Measurements from ENCODE around the gene SLC27A4. TPM values are rescaled to one million over a fixed set of nuclear protein-coding genes. Genes with fewer than 3 reads are reported as not detected.

SLC27A4 gene
- total RNA-seq, 4 donors from 2014 or later = 14.3 to 34.3 (median 20.4) TPM

DNA sequence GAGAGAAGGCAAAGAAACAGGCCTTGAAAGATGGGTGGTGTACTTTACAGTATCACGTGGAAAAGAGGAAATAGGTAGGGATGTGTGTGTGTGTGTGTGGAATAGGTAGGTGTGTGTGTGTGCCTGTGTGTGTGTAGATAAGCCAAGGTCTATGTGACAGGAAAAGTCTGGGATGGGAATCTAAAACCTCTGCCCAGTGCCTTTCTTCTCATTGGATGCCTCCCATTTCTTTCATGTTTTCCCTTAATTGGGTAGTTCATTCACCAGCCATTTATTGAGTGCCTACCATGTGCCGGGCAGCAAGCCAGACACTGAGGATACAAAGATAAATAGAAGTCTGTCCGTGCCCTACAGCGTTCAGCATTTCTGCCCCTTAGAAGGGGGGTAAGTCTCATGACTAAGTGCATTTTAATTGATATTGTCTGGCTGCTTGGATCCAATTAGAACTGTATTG, 31.9 kb downstream of the SLC27A4 start:
- TF ChIP-seq, protein P1, sequence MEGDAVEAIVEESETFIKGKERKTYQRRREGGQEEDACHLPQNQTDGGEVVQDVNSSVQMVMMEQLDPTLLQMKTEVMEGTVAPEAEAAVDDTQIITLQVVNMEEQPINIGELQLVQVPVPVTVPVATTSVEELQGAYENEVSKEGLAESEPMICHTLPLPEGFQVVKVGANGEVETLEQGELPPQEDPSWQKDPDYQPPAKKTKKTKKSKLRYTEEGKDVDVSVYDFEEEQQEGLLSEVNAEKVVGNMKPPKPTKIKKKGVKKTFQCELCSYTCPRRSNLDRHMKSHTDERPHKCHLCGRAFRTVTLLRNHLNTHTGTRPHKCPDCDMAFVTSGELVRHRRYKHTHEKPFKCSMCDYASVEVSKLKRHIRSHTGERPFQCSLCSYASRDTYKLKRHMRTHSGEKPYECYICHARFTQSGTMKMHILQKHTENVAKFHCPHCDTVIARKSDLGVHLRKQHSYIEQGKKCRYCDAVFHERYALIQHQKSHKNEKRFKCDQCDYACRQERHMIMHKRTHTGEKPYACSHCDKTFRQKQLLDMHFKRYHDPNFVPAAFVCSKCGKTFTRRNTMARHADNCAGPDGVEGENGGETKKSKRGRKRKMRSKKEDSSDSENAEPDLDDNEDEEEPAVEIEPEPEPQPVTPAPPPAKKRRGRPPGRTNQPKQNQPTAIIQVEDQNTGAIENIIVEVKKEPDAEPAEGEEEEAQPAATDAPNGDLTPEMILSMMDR (IDR thresholded peaks at IDR 0.05) = no peak
- Histone ChIP-seq H3K27ac (peak overlapping the region in 3 of 4 donors; percentile 23 to 94 (median 90)), H3K36me3 (peaks cover 0 to 29% of the 10 kb centered on the region in 2 donors), H3K9me3 (no peaks in the 10 kb centered on the region), H3K4me3 (peak overlapping the region; percentile 58 to 83), H3K27me3 (no peaks in the 10 kb centered on the region), H3K4me1 (peaks cover 3 to 50% (median 14%) of the 10 kb centered on the region in 3 donors)
- 24 to 55% methylated on average over 1 to 4 of the region's 4 CpGs for WGBS, 2 donors (ENCODE audit: low coverage in 1 of 2)
- ATAC-seq = no peak

DNA sequence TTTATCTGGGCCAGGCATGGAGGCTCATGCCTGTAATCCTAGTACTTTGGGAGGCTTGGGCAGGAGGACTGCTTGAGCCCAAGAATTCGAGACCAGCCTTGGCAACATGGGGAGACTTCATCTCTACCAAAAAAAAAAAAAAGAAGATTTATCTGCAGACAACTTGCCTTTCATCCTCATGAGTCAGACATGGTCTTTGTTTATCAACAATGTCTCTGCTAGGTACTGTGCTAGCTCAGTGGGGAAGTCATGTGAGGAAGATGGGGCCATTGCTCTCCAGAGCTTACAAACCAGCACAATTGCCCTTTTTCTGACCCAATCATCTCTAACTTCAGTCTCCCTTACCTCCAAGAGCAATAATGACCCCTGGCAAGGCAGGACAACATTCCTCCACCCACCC, 32.5 kb downstream of the SLC27A4 start:
- H3K36me3 ChIP-seq = peaks cover 0 to 33% of the 10 kb centered on the region in 2 donors
- TF ChIP-seq, protein P1 (IDR thresholded peaks at IDR 0.05) = no peak
- no peak for TF ChIP-seq POLR2AphosphoS5 (IDR thresholded peaks at IDR 0.05)
- no peak for TF ChIP-seq POLR2A (IDR thresholded peaks at IDR 0.05)
- no peak for TF ChIP-seq EP300 (IDR thresholded peaks at IDR 0.05)
- H3K4me1 ChIP-seq = peaks cover 3 to 50% (median 14%) of the 10 kb centered on the region in 3 donors
- WGBS, 2 donors (ENCODE audit: low coverage in 1 of 2) = 80% methylated on average over 1 of the region's 1 CpG; no CpG with 5 or more reads in 1 of the 2 donors
- H3K4me3 ChIP-seq = no peak overlapping the region
- H3K9me3 ChIP-seq = no peaks in the 10 kb centered on the region
- no peaks in the 10 kb centered on the region for H3K27me3 ChIP-seq
- peak overlapping the region in 1 of 4 donors; percentile 23 for H3K27ac ChIP-seq
- ATAC-seq = no peak

DNA sequence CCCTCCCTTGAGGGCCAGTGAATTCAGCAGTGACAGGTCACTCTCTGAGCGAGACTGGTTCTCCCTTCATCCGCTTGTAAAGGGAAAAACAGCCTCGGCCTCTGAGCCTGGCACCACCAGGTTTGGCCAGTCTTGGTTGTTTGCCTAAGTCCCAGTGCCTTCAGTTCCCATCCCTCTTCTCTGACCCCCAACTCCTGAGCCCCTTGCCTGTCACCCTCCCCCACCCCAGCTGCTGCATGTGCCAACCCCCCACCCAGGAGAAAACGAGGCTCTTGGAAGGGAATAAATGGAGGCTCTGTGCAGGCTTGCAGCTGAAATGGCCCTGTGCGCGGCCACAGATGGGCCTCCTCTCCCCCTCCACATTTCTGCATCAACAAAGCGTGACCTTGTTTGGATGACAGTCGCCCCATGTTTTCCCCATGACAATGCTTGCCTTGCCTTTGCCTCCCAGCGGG, 33.9 kb downstream of the SLC27A4 start:
- Histone ChIP-seq H3K27me3 (no peaks in the 10 kb centered on the region), H3K27ac (no peak overlapping the region), H3K4me3 (no peak overlapping the region), H3K36me3 (peaks cover 0 to 48% of the 10 kb centered on the region in 2 donors), H3K9me3 (no peaks in the 10 kb centered on the region), H3K4me1 (peaks cover 3 to 50% (median 14%) of the 10 kb centered on the region in 3 donors)
- ATAC-seq = no peak
- WGBS, 2 donors (ENCODE audit: low coverage in 1 of 2) = 80 to 82% methylated on average over 3 to 6 of the region's 9 CpGs
- TF ChIP-seq, protein P1 (IDR thresholded peaks at IDR 0.05) = no peak
- TF ChIP-seq POLR2AphosphoS5 (IDR thresholded peaks at IDR 0.05) (no peak), POLR2A (IDR thresholded peaks at IDR 0.05) (no peak), EP300 (IDR thresholded peaks at IDR 0.05) (no peak)

DNA sequence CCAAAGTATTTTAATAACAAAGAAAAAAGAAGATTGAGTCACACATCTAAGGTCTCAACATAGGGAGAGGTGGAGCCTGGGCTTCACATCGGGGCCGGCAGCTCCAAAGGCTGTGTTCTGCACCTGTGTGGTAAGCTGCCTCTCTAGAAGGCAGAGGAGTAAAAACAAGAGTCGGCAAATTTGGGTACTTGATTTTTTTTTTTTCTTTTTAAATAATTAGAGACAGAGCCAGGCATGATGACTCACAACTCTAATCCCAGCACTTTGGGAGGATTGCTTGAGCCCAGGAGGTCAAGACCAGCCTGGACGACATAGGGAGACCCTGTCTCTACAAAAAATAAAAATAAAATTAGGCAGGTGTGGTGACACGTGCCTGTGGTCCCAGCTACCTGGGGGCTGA, 35.5 kb downstream of the SLC27A4 start:
- Histone ChIP-seq H3K27ac (no peak overlapping the region), H3K27me3 (no peaks in the 10 kb centered on the region), H3K9me3 (no peaks in the 10 kb centered on the region), H3K4me3 (no peak overlapping the region), H3K36me3 (peaks cover 0 to 64% of the 10 kb centered on the region in 2 donors), H3K4me1 (peaks cover 3 to 41% (median 10%) of the 10 kb centered on the region in 3 donors)
- 52 to 80% methylated on average over 1 to 4 of the region's 5 CpGs for WGBS, 2 donors (ENCODE audit: low coverage in 1 of 2)
- TF ChIP-seq POLR2AphosphoS5 (IDR thresholded peaks at IDR 0.05) (no peak), EP300 (IDR thresholded peaks at IDR 0.05) (no peak), POLR2A (IDR thresholded peaks at IDR 0.05) (no peak)
- TF ChIP-seq, protein P1 (IDR thresholded peaks at IDR 0.05) = no peak
- ATAC-seq = no peak

DNA sequence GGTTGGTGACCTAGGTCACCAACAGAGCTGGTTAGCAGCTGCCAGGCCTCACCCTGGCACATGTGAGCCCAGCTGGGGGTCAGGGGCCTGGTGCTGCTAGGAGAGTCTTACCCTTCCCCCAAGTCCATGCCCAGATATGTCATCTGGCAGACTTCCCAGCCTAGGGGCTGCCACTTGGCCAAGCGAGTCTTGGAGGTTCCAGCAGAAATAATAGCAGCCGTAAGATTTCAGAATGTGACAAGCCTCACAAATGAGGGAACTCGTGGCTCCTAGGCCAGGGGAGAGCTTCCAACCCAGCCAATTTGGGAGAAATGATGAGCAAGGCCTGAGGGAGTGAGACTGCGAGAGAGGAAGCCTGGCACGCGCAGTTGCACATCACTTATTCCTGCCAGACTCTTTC, 41.9 kb downstream of the SLC27A4 start:
- Histone ChIP-seq H3K4me3 (no peak overlapping the region), H3K27ac (no peak overlapping the region), H3K36me3 (peaks cover 0 to 97% of the 10 kb centered on the region in 2 donors), H3K27me3 (no peaks in the 10 kb centered on the region), H3K4me1 (peaks cover 0 to 11% (median 0%) of the 10 kb centered on the region in 3 donors), H3K9me3 (no peaks in the 10 kb centered on the region)
- TF ChIP-seq EP300 (IDR thresholded peaks at IDR 0.05) = no peak
- TF ChIP-seq, protein P1 (IDR thresholded peaks at IDR 0.05) = no peak
- no peak for TF ChIP-seq POLR2A (IDR thresholded peaks at IDR 0.05)
- TF ChIP-seq POLR2AphosphoS5 (IDR thresholded peaks at IDR 0.05) = no peak
- 48 to 57% methylated on average over 4 to 6 of the region's 6 CpGs for WGBS, 2 donors (ENCODE audit: low coverage in 1 of 2)
- no peak for ATAC-seq
